ENCODE results near the gene C1orf167. TPM values are rescaled to one million over a fixed set of nuclear protein-coding genes. Genes with fewer than 3 reads are reported as not detected.

C1orf167 gene
- polyA plus RNA-seq, 1 donor from 2014 or later = not detected

- H3K4me3 Mint-ChIP-seq = peak overlapping the region; percentile 64 to 93 (median 84)
- H3K4me1 Mint-ChIP-seq = peaks cover 14 to 26% (median 25%) of the 10 kb centered on the region in 3 donors
- no peaks in the 10 kb centered on the region for H3K27me3 Mint-ChIP-seq
- no peaks in the 10 kb centered on the region for H3K36me3 Mint-ChIP-seq
- H3K27ac Mint-ChIP-seq = peak overlapping the region; percentile 44 to 87 (median 76)
- H3K9me3 Mint-ChIP-seq = no peaks in the 10 kb centered on the region
These were observed 31.5 kb upstream of the C1orf167 start for GRCh38 chr1:11730429-11730891.

DNA sequence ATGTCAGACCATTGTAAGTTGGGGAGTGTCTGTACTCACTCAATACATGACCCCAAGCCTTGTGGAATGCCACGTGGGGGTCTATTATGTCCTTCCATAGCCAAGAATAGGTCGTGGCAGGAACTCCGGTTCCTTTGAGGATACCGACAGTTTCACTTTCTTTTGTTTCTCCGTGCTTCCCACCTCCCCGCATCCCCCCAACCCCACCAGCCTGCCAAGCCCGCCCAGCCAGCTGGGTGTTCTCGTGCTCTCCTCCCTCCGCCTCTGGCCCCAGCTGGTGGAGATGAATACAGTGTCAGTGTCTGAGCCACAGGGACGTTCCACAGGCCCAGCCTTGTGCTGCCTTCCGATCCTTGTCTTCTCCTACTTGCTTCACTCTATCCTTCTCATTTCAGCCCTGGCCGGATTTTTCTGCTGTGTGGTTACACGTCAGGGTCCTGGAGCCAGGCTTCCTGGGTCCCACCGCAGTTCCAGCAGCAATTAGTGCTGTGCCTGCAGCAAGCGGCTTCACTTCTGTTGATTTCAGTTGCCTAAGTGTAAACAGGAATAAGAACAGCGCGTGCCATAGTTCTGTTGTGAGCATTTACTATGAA lies 30.2 kb upstream of the C1orf167 start:
- no peaks in the 10 kb centered on the region for H3K9me3 Mint-ChIP-seq
- no peaks in the 10 kb centered on the region for H3K36me3 Mint-ChIP-seq
- peak overlapping the region; percentile 62 to 91 (median 82) for H3K4me3 Mint-ChIP-seq
- H3K27me3 Mint-ChIP-seq = no peaks in the 10 kb centered on the region
- peak overlapping the region in 2 of 3 donors; percentile 46 to 76 for H3K27ac Mint-ChIP-seq
- H3K4me1 Mint-ChIP-seq = peaks cover 18 to 22% (median 20%) of the 10 kb centered on the region in 3 donors

DNA sequence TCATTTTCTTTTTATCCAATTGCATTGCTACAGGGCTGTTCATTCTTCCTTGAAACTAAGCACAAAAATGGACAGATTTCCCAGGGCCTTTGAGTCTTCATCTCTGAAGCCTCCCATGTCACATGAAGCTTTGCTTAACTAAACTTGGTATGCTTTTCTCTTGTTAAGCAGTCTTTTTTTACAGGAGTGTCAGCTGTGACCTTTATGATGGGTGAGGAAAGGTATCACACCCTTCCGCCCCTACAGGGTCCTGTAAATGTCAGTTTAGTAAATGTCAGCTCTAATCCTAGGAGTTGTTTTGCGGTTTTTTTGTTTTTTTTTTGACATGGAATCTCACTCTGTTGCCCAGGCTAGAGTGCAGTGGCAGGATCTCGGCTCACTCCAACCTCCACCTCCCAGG lies 28.7 kb upstream of the C1orf167 start:
- Mint-ChIP-seq H3K4me3 (peak overlapping the region in 1 of 4 donors; percentile 57), H3K9me3 (no peaks in the 10 kb centered on the region), H3K4me1 (peaks cover 24 to 32% (median 30%) of the 10 kb centered on the region in 3 donors), H3K36me3 (no peaks in the 10 kb centered on the region), H3K27me3 (no peaks in the 10 kb centered on the region), H3K27ac (no peak overlapping the region)

DNA sequence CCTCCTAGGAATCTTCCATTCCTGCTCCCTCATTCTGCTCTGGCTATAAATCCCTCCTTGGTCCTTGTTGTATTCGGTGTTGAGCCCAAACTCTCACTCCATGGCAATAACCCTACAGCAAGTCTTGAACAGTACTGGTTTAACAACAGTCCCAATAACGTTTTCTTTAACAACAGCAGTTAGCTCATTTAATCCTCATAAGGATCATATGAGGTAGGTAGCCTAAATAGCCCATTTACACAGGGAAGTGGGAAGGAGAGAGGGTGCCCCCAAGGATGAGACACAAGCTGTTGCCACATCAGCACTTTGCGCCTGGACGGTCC lies 26.5 kb upstream of the C1orf167 start:
- no peaks in the 10 kb centered on the region for H3K27me3 Mint-ChIP-seq
- no peaks in the 10 kb centered on the region for H3K36me3 Mint-ChIP-seq
- H3K27ac Mint-ChIP-seq = peak overlapping the region; percentile 67 to 93 (median 90)
- H3K9me3 Mint-ChIP-seq = no peaks in the 10 kb centered on the region
- H3K4me1 Mint-ChIP-seq = peaks cover 19 to 32% (median 29%) of the 10 kb centered on the region in 3 donors
- peak overlapping the region; percentile 96 to 99 (median 97) for H3K4me3 Mint-ChIP-seq

DNA sequence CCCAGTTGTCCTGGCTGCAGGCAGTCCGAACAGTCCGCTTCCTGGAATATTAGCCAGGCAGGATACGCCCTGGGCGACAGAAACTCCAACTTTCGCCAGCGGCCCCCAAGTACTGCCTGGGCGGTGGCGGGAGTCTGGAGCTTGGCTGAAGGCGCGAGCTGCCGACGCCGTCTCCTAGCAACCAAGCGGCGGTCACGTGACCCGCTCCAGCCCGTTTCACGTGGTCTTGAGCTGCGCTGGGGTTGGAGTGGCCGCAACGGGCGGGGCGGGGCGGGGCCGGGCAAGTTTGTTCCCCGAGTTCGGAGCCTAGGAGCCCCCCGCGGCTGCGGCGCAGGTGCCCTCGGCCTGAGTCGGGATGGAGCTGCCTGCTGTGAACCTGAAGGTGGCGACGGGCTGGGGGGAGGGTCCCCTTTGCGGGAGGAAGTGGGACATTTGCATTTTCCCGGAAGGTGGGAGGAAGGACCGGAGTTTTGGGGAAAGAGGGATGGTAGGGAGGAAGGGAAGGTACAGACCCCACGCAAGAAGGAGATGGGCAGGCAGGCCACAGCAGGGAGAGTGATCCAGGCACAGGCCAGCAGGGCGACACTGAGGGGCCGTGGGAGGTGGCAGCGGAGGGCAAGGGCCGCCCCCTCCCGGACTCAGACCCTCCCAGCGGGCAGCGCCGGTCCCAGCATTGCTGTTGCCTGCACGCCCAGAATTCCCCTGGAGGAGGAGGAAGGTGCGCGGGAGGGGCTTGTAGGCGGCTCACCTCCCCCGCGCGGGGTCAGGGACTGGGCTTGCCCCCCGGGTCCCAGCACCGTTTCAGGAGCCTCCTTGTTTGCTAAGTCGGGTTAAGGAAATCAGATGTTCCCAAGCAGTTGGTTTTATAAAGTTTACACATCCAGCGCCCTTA lies 25.9 kb upstream of the C1orf167 start, which contains the start of gene AGTRAP:
AGTRAP (plus strand) TSS at position 283 of the 892 bp plus-strand sequence; CDS start at position 356, 73 bp downstream.
- H3K36me3 Mint-ChIP-seq = no peaks in the 10 kb centered on the region
- H3K9me3 Mint-ChIP-seq = no peaks in the 10 kb centered on the region
- no peaks in the 10 kb centered on the region for H3K27me3 Mint-ChIP-seq
- H3K27ac Mint-ChIP-seq = peak within 1 kb of the TSS; percentile 67 to 93 (median 90)
- peak within 1 kb of the TSS; percentile 96 to 99 (median 97) for H3K4me3 Mint-ChIP-seq
- peaks cover 23 to 36% (median 33%) of the 10 kb centered on the region in 3 donors for H3K4me1 Mint-ChIP-seq

DNA sequence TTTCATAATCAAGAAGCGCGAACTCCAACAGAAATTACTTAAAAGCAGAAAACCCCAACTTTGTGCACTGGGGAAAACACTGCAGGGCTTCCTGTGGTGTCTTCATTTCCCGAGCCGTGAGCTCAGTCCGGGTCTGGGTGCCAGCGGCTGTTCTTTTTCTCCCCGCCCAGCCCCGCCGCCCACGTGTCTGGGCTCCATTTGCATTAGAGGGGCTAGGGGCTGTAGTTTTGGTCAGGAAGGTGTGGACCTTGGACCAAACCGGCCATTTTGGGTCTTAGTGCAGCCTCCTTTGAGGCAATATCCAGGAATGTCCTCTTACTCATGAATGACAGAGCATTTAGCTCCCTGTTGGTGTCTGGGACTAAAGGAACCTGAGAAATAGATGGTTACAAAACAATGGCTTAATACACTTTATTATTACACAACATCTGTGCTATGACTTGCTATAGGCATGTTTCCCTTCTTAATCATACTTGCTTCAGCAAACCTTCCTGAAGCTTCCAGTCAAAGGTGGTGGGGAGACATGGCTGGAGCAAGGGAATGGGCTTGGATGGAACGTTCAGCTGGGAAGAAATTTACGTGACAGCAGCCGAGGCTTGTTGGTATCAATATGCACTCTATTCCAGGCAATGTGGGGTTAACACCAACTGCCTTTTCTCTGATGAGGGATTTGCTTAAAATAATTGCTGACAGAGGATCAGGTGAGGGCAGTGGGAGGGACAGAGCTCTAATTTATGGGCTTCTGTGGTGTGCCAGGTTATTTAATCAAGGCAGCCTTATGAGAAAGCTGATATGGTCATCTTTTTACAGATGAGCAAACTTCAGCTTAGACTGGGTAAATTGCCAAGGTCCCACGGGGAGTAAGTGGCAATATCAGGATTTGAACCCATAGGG lies 25.0 kb upstream of the C1orf167 start:
- Mint-ChIP-seq H3K9me3 (no peaks in the 10 kb centered on the region), H3K27ac (peak overlapping the region; percentile 50 to 67 (median 63)), H3K36me3 (peaks cover 2% of the 10 kb centered on the region), H3K27me3 (no peaks in the 10 kb centered on the region), H3K4me3 (peak overlapping the region; percentile 96 to 99 (median 97)), H3K4me1 (peaks cover 18 to 34% (median 28%) of the 10 kb centered on the region in 3 donors)

DNA sequence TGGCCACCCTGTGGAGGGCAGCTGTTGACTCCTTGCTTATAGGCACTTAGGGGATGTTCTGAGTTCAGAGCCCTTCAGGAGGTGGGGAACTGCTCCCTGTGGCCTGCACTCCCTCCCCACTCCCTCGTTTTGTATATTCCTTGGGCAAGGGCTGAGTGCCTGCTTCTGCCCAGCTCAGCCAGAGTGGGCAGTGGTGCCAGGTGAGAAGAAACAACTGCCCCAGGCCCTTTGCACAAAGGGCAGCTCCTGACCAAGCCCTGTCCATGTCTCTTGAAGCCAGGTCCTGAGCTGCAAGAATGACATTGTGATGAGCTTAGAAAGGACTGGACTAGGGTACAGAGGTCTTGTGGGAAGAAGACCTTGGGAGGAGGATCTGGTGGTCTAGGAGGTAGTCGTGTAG lies 23.9 kb upstream of the C1orf167 start:
- H3K27ac Mint-ChIP-seq = peak overlapping the region in 2 of 3 donors; percentile 9 to 57
- peaks cover 19 to 37% (median 31%) of the 10 kb centered on the region in 3 donors for H3K4me1 Mint-ChIP-seq
- no peaks in the 10 kb centered on the region for H3K27me3 Mint-ChIP-seq
- peak overlapping the region in 2 of 4 donors; percentile 97 to 99 for H3K4me3 Mint-ChIP-seq
- H3K9me3 Mint-ChIP-seq = no peaks in the 10 kb centered on the region
- peaks cover 2% of the 10 kb centered on the region for H3K36me3 Mint-ChIP-seq

DNA sequence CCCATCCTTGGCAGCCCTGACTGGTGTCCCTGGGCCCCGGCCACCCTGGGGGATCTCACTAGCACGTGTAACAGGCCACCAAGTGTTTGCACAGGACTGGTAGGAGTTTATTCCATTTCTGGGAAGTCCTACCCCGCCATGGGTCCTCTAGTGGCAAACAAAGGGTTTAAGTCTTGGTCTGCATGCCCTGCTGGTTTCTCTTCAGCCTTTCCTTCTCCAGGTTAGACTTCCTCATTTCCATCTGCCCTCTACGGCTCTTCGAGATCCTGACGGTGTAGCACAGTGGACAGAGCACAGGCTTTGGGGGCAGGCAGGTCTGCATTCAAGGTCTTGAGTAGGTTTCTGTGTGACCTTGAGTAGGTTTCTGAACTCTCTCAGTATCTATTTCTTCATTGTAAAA lies 23.2 kb upstream of the C1orf167 start:
- peak overlapping the region in 2 of 4 donors; percentile 65 to 99 for H3K4me3 Mint-ChIP-seq
- peak overlapping the region in 1 of 3 donors; percentile 82 for H3K27ac Mint-ChIP-seq
- peaks cover 19 to 37% (median 31%) of the 10 kb centered on the region in 3 donors for H3K4me1 Mint-ChIP-seq
- H3K36me3 Mint-ChIP-seq = peaks cover 2% of the 10 kb centered on the region
- H3K9me3 Mint-ChIP-seq = no peaks in the 10 kb centered on the region
- no peaks in the 10 kb centered on the region for H3K27me3 Mint-ChIP-seq

DNA sequence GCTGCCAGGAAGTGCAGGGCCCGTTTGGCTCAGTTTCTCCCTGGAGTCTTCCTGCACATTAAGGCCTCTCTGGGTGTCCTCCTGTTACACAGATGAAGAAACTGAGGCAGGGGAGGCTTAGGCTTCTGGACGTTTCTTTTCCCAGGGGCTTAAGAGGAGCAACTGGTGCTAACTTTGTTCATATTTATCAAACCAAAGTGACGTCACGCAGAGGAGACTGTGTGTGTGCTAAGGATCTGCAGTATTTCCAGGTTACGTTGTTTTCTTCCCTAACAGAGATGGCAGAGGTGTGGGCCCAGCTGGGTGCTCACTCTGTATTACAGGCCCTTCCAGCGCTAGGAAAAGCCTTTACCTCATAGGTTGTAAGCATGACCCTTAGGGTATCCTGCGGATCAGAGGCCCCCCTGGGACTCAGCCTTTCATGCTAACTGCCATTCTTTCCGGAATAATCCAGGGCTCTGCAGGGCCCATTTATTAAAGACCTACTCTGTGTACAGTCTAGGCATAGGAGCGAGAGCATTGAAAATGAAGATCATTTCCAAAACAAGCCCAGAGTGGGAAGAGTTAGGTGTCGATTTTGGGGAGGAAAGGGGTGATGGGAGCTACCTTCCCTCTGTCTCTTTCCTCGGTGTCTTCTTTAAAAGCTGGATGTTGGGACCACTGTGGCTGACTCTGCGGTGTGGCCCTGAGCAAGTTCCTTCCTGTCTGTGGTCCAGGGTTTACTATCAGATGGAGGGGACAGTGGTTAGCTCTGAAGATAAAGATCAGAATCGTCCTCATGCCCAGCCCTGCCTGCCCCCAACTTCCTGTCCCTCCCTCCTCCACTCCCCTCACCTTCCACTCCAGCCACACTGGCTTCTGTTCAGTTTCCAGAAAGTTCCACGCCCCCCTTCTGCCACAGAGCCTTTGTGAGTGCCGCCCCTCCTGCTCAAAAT lies 21.5 kb upstream of the C1orf167 start:
- Mint-ChIP-seq H3K36me3 (peaks cover 2% of the 10 kb centered on the region), H3K4me1 (peaks cover 16 to 37% (median 28%) of the 10 kb centered on the region in 3 donors), H3K27ac (no peak overlapping the region), H3K4me3 (peak overlapping the region in 3 of 4 donors; percentile 23 to 76 (median 63)), H3K9me3 (no peaks in the 10 kb centered on the region), H3K27me3 (no peaks in the 10 kb centered on the region)

- peaks cover 16 to 41% (median 28%) of the 10 kb centered on the region in 3 donors for H3K4me1 Mint-ChIP-seq
- H3K9me3 Mint-ChIP-seq = no peaks in the 10 kb centered on the region
- peak overlapping the region in 1 of 4 donors; percentile 41 for H3K4me3 Mint-ChIP-seq
- H3K36me3 Mint-ChIP-seq = peaks cover 2% of the 10 kb centered on the region
- H3K27me3 Mint-ChIP-seq = no peaks in the 10 kb centered on the region
- H3K27ac Mint-ChIP-seq = no peak overlapping the region
These were observed 20.5 kb upstream of the C1orf167 start for GRCh38 chr1:11741482-11741881.

- Mint-ChIP-seq H3K4me3 (peak overlapping the region in 1 of 4 donors; percentile 71), H3K4me1 (peaks cover 16 to 40% (median 28%) of the 10 kb centered on the region in 3 donors), H3K27me3 (no peaks in the 10 kb centered on the region), H3K36me3 (peaks cover 4% of the 10 kb centered on the region), H3K27ac (peak overlapping the region in 1 of 3 donors; percentile 63), H3K9me3 (no peaks in the 10 kb centered on the region)
These were observed 20.0 kb upstream of the C1orf167 start for GRCh38 chr1:11741919-11742558.

DNA sequence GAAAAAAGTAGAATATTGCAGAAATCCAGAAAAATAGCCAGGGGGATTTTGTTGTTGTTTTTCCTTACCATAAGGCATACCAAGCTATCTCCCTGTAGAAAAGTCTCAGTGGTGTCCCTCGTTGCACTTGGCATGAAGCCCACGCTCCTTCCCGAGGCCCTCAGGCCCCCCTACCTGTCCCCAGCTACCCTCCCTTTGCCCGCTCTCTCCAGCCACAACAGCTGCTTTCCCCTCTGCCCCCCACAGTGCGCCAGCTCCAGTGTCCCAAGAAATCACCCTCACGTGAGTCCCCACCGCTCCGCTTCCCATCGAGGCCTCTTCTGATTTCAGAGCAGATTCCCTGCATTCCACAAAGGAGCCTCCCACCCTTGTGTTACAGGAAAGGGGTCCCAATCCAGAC lies 17.7 kb upstream of the C1orf167 start:
- Mint-ChIP-seq H3K4me1 (peaks cover 16 to 28% (median 21%) of the 10 kb centered on the region in 3 donors), H3K27me3 (no peaks in the 10 kb centered on the region), H3K27ac (no peak overlapping the region), H3K9me3 (no peaks in the 10 kb centered on the region), H3K4me3 (no peak overlapping the region), H3K36me3 (peaks cover 4% of the 10 kb centered on the region)

- Mint-ChIP-seq H3K27ac (no peak overlapping the region), H3K4me3 (no peak overlapping the region), H3K9me3 (no peaks in the 10 kb centered on the region), H3K4me1 (peaks cover 8 to 17% (median 11%) of the 10 kb centered on the region in 3 donors), H3K36me3 (peaks cover 4% of the 10 kb centered on the region), H3K27me3 (no peaks in the 10 kb centered on the region)
These were observed 15.9 kb upstream of the C1orf167 start for GRCh38 chr1:11746092-11746491.

Data from IgD-negative memory B cell (primary cell).